ENCODE measurements around the gene PFN3. TPM values are rescaled to one million over a fixed set of nuclear protein-coding genes. Genes with fewer than 3 reads are reported as not detected.

PFN3 gene
- polyA plus RNA-seq, 1 donor (not counting 4 experiments of a cell fraction or from before 2014, with no cell fraction given) = not detected

DNA sequence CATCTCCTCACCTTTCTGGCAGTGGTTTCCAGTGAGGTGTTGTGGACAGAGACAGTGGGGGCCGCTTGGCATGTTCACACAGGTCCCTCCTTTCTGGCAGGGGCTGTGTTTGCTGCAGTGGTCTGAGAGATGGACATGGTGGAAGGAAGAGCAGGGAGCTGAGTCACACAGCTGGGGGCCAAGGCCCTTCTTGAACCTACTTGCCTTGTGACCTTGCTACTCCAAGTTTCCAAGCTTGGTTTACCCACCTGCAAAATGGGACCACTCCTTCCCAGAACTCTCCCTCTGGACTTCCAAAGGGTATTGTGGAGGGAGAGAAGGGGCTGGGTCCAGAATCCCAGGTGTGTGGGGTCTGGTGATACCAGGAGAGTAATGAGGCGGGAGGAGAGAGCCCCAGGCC, 4.9 kb upstream of the PFN3 start:
- peaks cover 11% of the 10 kb centered on the region for H3K4me1 ChIP-seq (ENCODE audit: control insufficient read depth, extremely low read depth, insufficient read depth, low read length)
- H2AFZ ChIP-seq (ENCODE audit: control insufficient read depth, low read length) = no peak overlapping the region
- no peak overlapping the region for H3K4me2 ChIP-seq (ENCODE audit: control insufficient read depth, extremely low read depth, insufficient read depth, low read depth, low read length)
- no peak overlapping the region for H3K4me3 ChIP-seq (ENCODE audit: control insufficient read depth in 2 of 3, extremely low read depth in 1 of 3, insufficient read depth in 2 of 3, low read depth in 1 of 3, low read length in 3 of 3)
- dilution Hi-C loops (cut with MboI; ENCODE audit: extremely low pct_ligation_motif_present, low sequenced_read_pairs) = no loop called here
- H3K27ac ChIP-seq (ENCODE audit: control insufficient read depth, insufficient read depth, low read length) = no peak overlapping the region
- TF ChIP-seq, protein P1, sequence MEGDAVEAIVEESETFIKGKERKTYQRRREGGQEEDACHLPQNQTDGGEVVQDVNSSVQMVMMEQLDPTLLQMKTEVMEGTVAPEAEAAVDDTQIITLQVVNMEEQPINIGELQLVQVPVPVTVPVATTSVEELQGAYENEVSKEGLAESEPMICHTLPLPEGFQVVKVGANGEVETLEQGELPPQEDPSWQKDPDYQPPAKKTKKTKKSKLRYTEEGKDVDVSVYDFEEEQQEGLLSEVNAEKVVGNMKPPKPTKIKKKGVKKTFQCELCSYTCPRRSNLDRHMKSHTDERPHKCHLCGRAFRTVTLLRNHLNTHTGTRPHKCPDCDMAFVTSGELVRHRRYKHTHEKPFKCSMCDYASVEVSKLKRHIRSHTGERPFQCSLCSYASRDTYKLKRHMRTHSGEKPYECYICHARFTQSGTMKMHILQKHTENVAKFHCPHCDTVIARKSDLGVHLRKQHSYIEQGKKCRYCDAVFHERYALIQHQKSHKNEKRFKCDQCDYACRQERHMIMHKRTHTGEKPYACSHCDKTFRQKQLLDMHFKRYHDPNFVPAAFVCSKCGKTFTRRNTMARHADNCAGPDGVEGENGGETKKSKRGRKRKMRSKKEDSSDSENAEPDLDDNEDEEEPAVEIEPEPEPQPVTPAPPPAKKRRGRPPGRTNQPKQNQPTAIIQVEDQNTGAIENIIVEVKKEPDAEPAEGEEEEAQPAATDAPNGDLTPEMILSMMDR (optimal IDR thresholded peaks at IDR 0.05 in 1 of 3, IDR thresholded peaks at IDR 0.05 in 1 of 3, conservative IDR thresholded peaks at IDR 0.05 in 1 of 3; ENCODE audit: extremely low read depth in 1 of 3, insufficient read depth in 2 of 3, low read length in 3 of 3) = no peak
- no peak for TF ChIP-seq EZH2 (IDR thresholded peaks at IDR 0.05; ENCODE audit: low read length)
- H3K9me1 ChIP-seq (ENCODE audit: control insufficient read depth, extremely low read depth, insufficient read depth, low read length) = no peaks in the 10 kb centered on the region
- H3K36me3 ChIP-seq (ENCODE audit: control insufficient read depth in 2 of 2, extremely low read depth in 1 of 2, insufficient read depth in 2 of 2, low read length in 2 of 2) = no peaks in the 10 kb centered on the region
- DNase-seq (ENCODE audit: low read depth, low spot score) (no peak), FAIRE-seq (no peak)
- no peak overlapping the region for H3K9ac ChIP-seq (ENCODE audit: control insufficient read depth, extremely low read depth, insufficient read depth, low read length)
- H3K27me3 ChIP-seq (ENCODE audit: control insufficient read depth, extremely low read depth, insufficient read depth, low read length) = no peaks in the 10 kb centered on the region
- no peaks in the 10 kb centered on the region for H3K9me3 ChIP-seq (ENCODE audit: control insufficient read depth, low read depth, low read length)
- no peaks in the 10 kb centered on the region for H4K20me1 ChIP-seq (ENCODE audit: control insufficient read depth, extremely low read depth, insufficient read depth, low read length)
- no peaks in the 10 kb centered on the region for H3K79me2 ChIP-seq (ENCODE audit: control insufficient read depth, insufficient read depth, low read length)

DNA sequence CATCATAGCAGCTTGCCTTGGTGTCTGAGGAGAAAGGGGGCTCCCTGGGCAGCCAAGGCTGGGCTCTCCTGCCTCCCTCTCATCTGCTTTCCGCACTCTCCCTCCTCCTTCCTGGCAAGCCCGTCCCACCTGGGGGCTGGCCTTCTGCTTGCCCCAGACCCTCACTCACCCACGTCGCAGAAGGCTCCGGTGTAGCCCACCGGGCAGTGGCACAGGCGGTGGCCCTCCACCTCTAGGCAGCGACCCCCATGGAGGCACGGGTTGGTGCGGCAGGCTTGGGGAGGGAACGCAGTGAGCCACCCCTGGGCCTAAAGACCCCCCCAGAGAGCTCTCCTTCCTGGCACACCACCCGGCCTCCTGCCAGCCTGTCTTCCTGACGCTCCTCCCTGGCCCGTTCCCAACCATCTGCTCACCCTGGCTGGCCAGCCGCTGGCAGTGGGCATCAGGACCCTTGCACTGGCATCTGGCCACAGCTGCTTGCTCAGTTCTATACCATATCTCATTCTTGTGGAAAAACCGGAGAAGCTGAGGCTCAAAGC, 4.2 kb upstream of the PFN3 start:
- no peak for TF ChIP-seq EZH2 (IDR thresholded peaks at IDR 0.05; ENCODE audit: low read length)
- TF ChIP-seq, protein P1 (optimal IDR thresholded peaks at IDR 0.05 in 1 of 3, IDR thresholded peaks at IDR 0.05 in 1 of 3, conservative IDR thresholded peaks at IDR 0.05 in 1 of 3; ENCODE audit: extremely low read depth in 1 of 3, insufficient read depth in 2 of 3, low read length in 3 of 3) = no peak
- dilution Hi-C loops (cut with MboI; ENCODE audit: extremely low pct_ligation_motif_present, low sequenced_read_pairs) = no loop called here
- FAIRE-seq (no peak), DNase-seq (ENCODE audit: low read depth, low spot score) (no peak)
- H3K9ac ChIP-seq (ENCODE audit: control insufficient read depth, extremely low read depth, insufficient read depth, low read length) = peak overlapping the region; percentile 68
- peak overlapping the region; percentile 67 for H3K4me2 ChIP-seq (ENCODE audit: control insufficient read depth, extremely low read depth, insufficient read depth, low read depth, low read length)
- H3K4me3 ChIP-seq (ENCODE audit: control insufficient read depth in 2 of 3, extremely low read depth in 1 of 3, insufficient read depth in 2 of 3, low read depth in 1 of 3, low read length in 3 of 3) = peak overlapping the region; percentile 50 to 79 (median 71)
- no peaks in the 10 kb centered on the region for H3K79me2 ChIP-seq (ENCODE audit: control insufficient read depth, insufficient read depth, low read length)
- no peaks in the 10 kb centered on the region for H4K20me1 ChIP-seq (ENCODE audit: control insufficient read depth, extremely low read depth, insufficient read depth, low read length)
- peak overlapping the region; percentile 89 for H2AFZ ChIP-seq (ENCODE audit: control insufficient read depth, low read length)
- H3K9me1 ChIP-seq (ENCODE audit: control insufficient read depth, extremely low read depth, insufficient read depth, low read length) = no peaks in the 10 kb centered on the region
- H3K4me1 ChIP-seq (ENCODE audit: control insufficient read depth, extremely low read depth, insufficient read depth, low read length) = peaks cover 11% of the 10 kb centered on the region
- no peaks in the 10 kb centered on the region for H3K36me3 ChIP-seq (ENCODE audit: control insufficient read depth in 2 of 2, extremely low read depth in 1 of 2, insufficient read depth in 2 of 2, low read length in 2 of 2)
- no peaks in the 10 kb centered on the region for H3K27me3 ChIP-seq (ENCODE audit: control insufficient read depth, extremely low read depth, insufficient read depth, low read length)
- no peak overlapping the region for H3K27ac ChIP-seq (ENCODE audit: control insufficient read depth, insufficient read depth, low read length)
- no peaks in the 10 kb centered on the region for H3K9me3 ChIP-seq (ENCODE audit: control insufficient read depth, low read depth, low read length)

Measured in keratinocyte (primary cell).